Measurements from ENCODE around the gene NAT16.

NAT16 gene

DNA sequence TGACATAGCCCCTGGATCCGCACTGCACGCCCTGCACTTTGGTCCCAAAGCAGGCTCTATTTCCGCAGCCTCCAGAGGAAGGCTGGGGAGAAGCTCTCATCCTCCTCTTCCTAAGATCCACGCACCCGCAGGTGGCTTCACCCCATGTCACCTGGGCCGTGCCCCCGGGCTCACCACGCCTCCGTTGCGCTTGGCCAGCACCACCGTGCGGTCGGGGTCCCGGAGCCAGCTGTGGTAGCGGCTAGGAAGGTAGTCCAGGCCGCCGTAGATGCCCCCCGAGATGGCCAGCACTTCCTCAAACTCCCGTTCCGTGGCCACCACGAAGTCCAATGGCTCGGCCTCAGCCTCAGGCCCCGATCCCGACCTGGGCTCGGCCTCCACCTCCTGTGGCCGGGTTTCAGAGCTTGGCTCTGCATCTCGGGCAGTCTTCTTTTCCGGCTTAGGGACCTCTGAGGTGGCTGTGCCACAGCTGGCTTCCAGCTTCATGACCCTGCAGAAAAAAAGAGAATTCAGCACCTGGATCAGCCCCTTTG lies 5.7 kb downstream of the NAT16 start:
- 0 out of 3 replicates have a peak, but pooled peaks have one; percentile 1 for ATAC-seq (ENCODE audit: low read depth)
- Histone ChIP-seq H3K4me1 (ENCODE audit: insufficient read depth, poor library complexity, severe bottlenecking) (peaks cover 9% of the 10 kb centered on the region), H3K36me3 (ENCODE audit: low read depth) (no peaks in the 10 kb centered on the region), H3K27ac (ENCODE audit: poor library complexity, severe bottlenecking) (no peak overlapping the region), H3K27me3 (ENCODE audit: insufficient read depth, poor library complexity, severe bottlenecking) (peaks cover 75% of the 10 kb centered on the region), H3K9me3 (ENCODE audit: severe bottlenecking) (no peaks in the 10 kb centered on the region), H3K4me3 (ENCODE audit: severe bottlenecking) (no peak overlapping the region)
- DNase-seq (ENCODE audit: low spot score), result no peak
- TF ChIP-seq, protein P1, sequence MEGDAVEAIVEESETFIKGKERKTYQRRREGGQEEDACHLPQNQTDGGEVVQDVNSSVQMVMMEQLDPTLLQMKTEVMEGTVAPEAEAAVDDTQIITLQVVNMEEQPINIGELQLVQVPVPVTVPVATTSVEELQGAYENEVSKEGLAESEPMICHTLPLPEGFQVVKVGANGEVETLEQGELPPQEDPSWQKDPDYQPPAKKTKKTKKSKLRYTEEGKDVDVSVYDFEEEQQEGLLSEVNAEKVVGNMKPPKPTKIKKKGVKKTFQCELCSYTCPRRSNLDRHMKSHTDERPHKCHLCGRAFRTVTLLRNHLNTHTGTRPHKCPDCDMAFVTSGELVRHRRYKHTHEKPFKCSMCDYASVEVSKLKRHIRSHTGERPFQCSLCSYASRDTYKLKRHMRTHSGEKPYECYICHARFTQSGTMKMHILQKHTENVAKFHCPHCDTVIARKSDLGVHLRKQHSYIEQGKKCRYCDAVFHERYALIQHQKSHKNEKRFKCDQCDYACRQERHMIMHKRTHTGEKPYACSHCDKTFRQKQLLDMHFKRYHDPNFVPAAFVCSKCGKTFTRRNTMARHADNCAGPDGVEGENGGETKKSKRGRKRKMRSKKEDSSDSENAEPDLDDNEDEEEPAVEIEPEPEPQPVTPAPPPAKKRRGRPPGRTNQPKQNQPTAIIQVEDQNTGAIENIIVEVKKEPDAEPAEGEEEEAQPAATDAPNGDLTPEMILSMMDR (IDR thresholded peaks at IDR 0.05; ENCODE audit: poor library complexity, severe bottlenecking), result no peak

- no peak for DNase-seq (ENCODE audit: low spot score)
- Histone ChIP-seq H3K27me3 (ENCODE audit: insufficient read depth, poor library complexity, severe bottlenecking) (peaks cover 76% of the 10 kb centered on the region), H3K9me3 (ENCODE audit: severe bottlenecking) (no peaks in the 10 kb centered on the region), H3K27ac (ENCODE audit: poor library complexity, severe bottlenecking) (no peak overlapping the region), H3K36me3 (ENCODE audit: low read depth) (no peaks in the 10 kb centered on the region), H3K4me1 (ENCODE audit: insufficient read depth, poor library complexity, severe bottlenecking) (peaks cover 15% of the 10 kb centered on the region), H3K4me3 (ENCODE audit: severe bottlenecking) (peak overlapping the region; percentile 8)
- peak; percentile 72 for ATAC-seq (ENCODE audit: low read depth)
- TF ChIP-seq, protein P1 (IDR thresholded peaks at IDR 0.05; ENCODE audit: poor library complexity, severe bottlenecking), result no peak
Measured at GRCh38 chr7:101173752-101174244, 6.3 kb downstream of the NAT16 start.

DNA sequence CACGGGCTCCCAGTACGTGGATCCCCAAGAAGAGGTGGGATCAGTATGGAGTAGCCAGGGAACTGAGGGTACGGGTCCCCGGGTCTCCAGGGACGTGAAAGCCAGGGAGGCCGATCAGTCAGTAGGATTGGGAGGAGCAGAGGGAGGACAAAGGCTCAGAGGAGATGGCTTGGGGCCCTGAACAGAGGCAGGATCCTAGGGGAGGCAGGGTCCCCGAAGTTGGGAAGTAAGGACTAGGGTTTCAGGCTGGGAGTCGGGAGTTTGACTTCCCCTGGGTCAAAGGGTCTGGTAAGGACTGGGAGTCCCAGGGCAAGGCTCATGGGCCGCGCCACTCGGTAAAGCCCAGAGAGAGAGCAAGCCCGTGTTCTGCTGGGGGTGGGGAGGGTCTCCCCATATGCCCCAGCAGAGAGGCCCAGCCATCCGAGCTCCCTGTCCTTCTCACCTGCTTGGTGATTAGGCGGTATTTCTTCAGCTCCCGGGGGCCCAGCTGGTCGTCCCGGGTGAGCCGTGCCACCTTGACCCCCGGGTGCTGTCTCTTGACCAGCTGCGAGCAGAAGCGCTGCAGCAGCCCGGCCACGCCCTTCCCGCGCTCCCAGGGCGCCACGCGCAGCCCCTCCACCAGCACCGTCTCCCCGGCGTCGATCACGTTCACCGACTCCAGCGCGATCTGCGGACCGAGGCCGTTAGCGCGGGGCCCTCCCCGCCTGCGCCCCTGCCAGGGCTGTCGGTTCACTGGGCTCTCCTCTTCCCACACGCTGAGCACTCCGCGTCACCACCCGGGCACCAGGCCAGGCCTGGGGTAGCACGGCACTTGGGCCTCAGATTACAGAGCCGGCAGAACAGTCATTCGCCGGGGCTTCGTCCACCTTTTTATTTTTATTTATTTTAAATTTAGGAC lies 7.0 kb downstream of the NAT16 start:
- no peak overlapping the region for H3K27ac ChIP-seq (ENCODE audit: poor library complexity, severe bottlenecking)
- H3K4me3 ChIP-seq (ENCODE audit: severe bottlenecking), result peak overlapping the region; percentile 8
- H3K9me3 ChIP-seq (ENCODE audit: severe bottlenecking), result no peaks in the 10 kb centered on the region
- no peaks in the 10 kb centered on the region for H3K36me3 ChIP-seq (ENCODE audit: low read depth)
- H3K4me1 ChIP-seq (ENCODE audit: insufficient read depth, poor library complexity, severe bottlenecking), result peaks cover 22% of the 10 kb centered on the region
- ATAC-seq (ENCODE audit: low read depth) (peak; percentile 71), DNase-seq (ENCODE audit: low spot score) (no peak)
- TF ChIP-seq, protein P1 (IDR thresholded peaks at IDR 0.05; ENCODE audit: poor library complexity, severe bottlenecking), result no peak
- H3K27me3 ChIP-seq (ENCODE audit: insufficient read depth, poor library complexity, severe bottlenecking), result peaks cover 69% of the 10 kb centered on the region

GRCh38 chr7:101172005-101172853 lies 7.9 kb downstream of the NAT16 start:
- TF ChIP-seq, protein P1 (IDR thresholded peaks at IDR 0.05; ENCODE audit: poor library complexity, severe bottlenecking), result no peak
- Histone ChIP-seq H3K27ac (ENCODE audit: poor library complexity, severe bottlenecking) (no peak overlapping the region), H3K27me3 (ENCODE audit: insufficient read depth, poor library complexity, severe bottlenecking) (peaks cover 65% of the 10 kb centered on the region), H3K4me3 (ENCODE audit: severe bottlenecking) (no peak overlapping the region), H3K36me3 (ENCODE audit: low read depth) (no peaks in the 10 kb centered on the region), H3K4me1 (ENCODE audit: insufficient read depth, poor library complexity, severe bottlenecking) (peaks cover 24% of the 10 kb centered on the region), H3K9me3 (ENCODE audit: severe bottlenecking) (no peaks in the 10 kb centered on the region)
- DNase-seq (ENCODE audit: low spot score) (no peak), ATAC-seq (ENCODE audit: low read depth) (no peak)
